IMR-90 (cell line): ENCODE measurements around the gene GP9. TPM values are rescaled to one million over a fixed set of nuclear protein-coding genes. Genes with fewer than 3 reads are reported as not detected.

Source experiments
- ATAC-seq: fragments of 200-7000 bp; cut with Tn5 transposase; 2 replicates; pipeline ENCODE4 v1.9.1; 2020; ENCODE audit warnings: low read depth, mild to moderate bottlenecking, moderate library complexity
- BruUV-seq: library from RNA; stranded (reverse); fragments of 400-500 nt; replicated peaks from 2 replicates; lab custom pipeline; 2021; lab: Mats Ljungman, UMichigan
- CTCF ChIA-PET: fragments of 300-600 bp; formaldehyde crosslinking; extraction: SDS; loops from one replicate; lab custom pipeline; 2021; ENCODE audit warnings: antibody characterized with exemption; lab: Yijun Ruan, JAX
- POLR2A ChIA-PET: fragments of 300-600 bp; sonication (Branson Sonifier 250); formaldehyde crosslinking; loops from one replicate; lab custom pipeline; 2022; ENCODE audit warnings: antibody characterized with exemption; ENCODE audit not compliant: unreplicated experiment; lab: Charles Lee
- DNase-seq: peaks from one replicate; pipeline ENCODE4 v3.0.0; 2013
- H2AFZ ChIP-seq: replicated peaks from 2 replicates; pipeline ENCODE3; 2013; ENCODE audit warnings: low read length, mild to moderate bottlenecking; ENCODE audit not compliant: poor library complexity
- H2AK5ac ChIP-seq: 2 replicates; pipeline ENCODE4 v1.6.1; 2013; ENCODE audit warnings: low read depth, low read length, inconsistent platforms
- H2AK9ac ChIP-seq: replicated peaks from 2 replicates; pipeline ENCODE3; 2013; ENCODE audit warnings: mild to moderate bottlenecking, low read depth, low read length, moderate library complexity; ENCODE audit not compliant: poor library complexity
- H2BK120ac ChIP-seq: 2 replicates; pipeline ENCODE4 v1.6.1; 2013; ENCODE audit warnings: low read depth, low read length, inconsistent platforms
- H2BK15ac ChIP-seq: 3 replicates; pipeline ENCODE4 v1.6.1; 2013; ENCODE audit warnings: low read depth, low read length, inconsistent platforms
- H2BK20ac ChIP-seq: 2 replicates; pipeline ENCODE4 v1.6.1; 2013; ENCODE audit warnings: low read depth, mild to moderate bottlenecking, inconsistent platforms, low read length, moderate library complexity
- H2BK5ac ChIP-seq: 2 replicates; pipeline ENCODE4 v1.6.1; 2013; ENCODE audit warnings: mild to moderate bottlenecking, low read depth, low read length, inconsistent platforms; ENCODE audit not compliant: poor library complexity, severe bottlenecking
- H3K14ac ChIP-seq: replicated peaks from 2 replicates; pipeline ENCODE4 v1.6.1; 2013; ENCODE audit warnings: low read depth, low read length, inconsistent platforms
- H3K18ac ChIP-seq: 2 replicates; pipeline ENCODE4 v1.6.1; 2013; ENCODE audit warnings: low read depth, low read length, control low read depth
- H3K23ac ChIP-seq: 2 replicates; pipeline ENCODE4 v1.6.1; 2013; ENCODE audit warnings: low read depth, low read length, inconsistent platforms
- H3K27ac ChIP-seq: 2 replicates; pipeline ENCODE4 v1.5.1; 2013; ENCODE audit warnings: mild to moderate bottlenecking, control low read depth, low read length; ENCODE audit not compliant: insufficient read depth
- H3K27me3 ChIP-seq: 2 replicates; pipeline ENCODE4 v1.6.1; 2013; ENCODE audit warnings: low read length; ENCODE audit not compliant: control insufficient read depth, insufficient read depth
- H3K36me3 ChIP-seq: 2 replicates; pipeline ENCODE4 v1.6.1; 2013; ENCODE audit warnings: low read length, mixed read lengths; ENCODE audit not compliant: control insufficient read depth, insufficient read depth
- H3K4ac ChIP-seq: 2 replicates; pipeline ENCODE4 v1.6.1; 2013; ENCODE audit warnings: low read depth, low read length, inconsistent platforms
- H3K4me1 ChIP-seq: 2 replicates; pipeline ENCODE4 v1.6.1; 2013; ENCODE audit warnings: low read length, mixed read lengths; ENCODE audit not compliant: control insufficient read depth, insufficient read depth
- H3K4me2 ChIP-seq: 2 replicates; pipeline ENCODE4 v1.6.1; 2013; ENCODE audit warnings: low read depth, mild to moderate bottlenecking, control low read depth, low read length, moderate library complexity
- H3K4me3 ChIP-seq: 2 replicates; pipeline ENCODE4 v1.5.1; 2013; ENCODE audit warnings: low read depth, mild to moderate bottlenecking, control low read depth, low read length, moderate library complexity; ENCODE audit not compliant: insufficient read depth
- H3K56ac ChIP-seq: 2 replicates; pipeline ENCODE4 v1.6.1; 2013; ENCODE audit warnings: low read length, inconsistent platforms; ENCODE audit not compliant: insufficient read depth; ENCODE audit errors: extremely low read depth
- H3K79me1 ChIP-seq, 2 experiments: 2 replicates each; pipeline ENCODE4 v1.6.1; 2013; ENCODE audit warnings: low read length in 2 of 2, inconsistent platforms in 1 of 2, low read depth in 1 of 2
- H3K9ac ChIP-seq: 2 replicates; pipeline ENCODE4 v1.6.1; 2013; ENCODE audit warnings: low read depth, low read length, control low read depth
- H3K9me1 ChIP-seq: 2 replicates; pipeline ENCODE4 v1.6.1; 2013; ENCODE audit warnings: low read length, inconsistent platforms; ENCODE audit not compliant: insufficient read depth
- H3K9me3 ChIP-seq: 2 replicates; pipeline ENCODE4 v1.6.1; 2013; ENCODE audit warnings: low read length; ENCODE audit not compliant: control insufficient read depth, insufficient read depth
- H4K20me1 ChIP-seq: 2 replicates; pipeline ENCODE4 v1.6.1; 2013; ENCODE audit warnings: low read length, inconsistent platforms; ENCODE audit not compliant: insufficient read depth
- H4K5ac ChIP-seq: 2 replicates; pipeline ENCODE4 v1.6.1; 2013; ENCODE audit warnings: mild to moderate bottlenecking, low read depth, low read length, control low read depth
- H4K8ac ChIP-seq, 2 experiments: 2 replicates each; pipeline ENCODE4 v1.6.1; 2013; ENCODE audit warnings: low read depth in 2 of 2, low read length in 2 of 2, control low read depth in 1 of 2, inconsistent platforms in 1 of 2
- H4K91ac ChIP-seq: 2 replicates; pipeline ENCODE4 v1.6.1; 2013; ENCODE audit warnings: low read depth, low read length, inconsistent platforms; ENCODE audit not compliant: insufficient read depth
- CEBPB ChIP-seq: IDR thresholded peaks from 2 replicates; pipeline ENCODE4 v1.6.1; 2012; ENCODE audit warnings: low read depth, low read length, improper control_type of control experiment
- WGBS, 2 experiments: methylation state at CpG; one replicate each; pipeline versions ENCODE4 v1.1.5 to v1.1.7; 2013; ENCODE audit warnings: missing lambda C conversion rate in 2 of 2; ENCODE audit not compliant: insufficient read length in 1 of 2; ENCODE audit errors: extremely low coverage in 2 of 2; 5-methylcytosine and 5-hydroxymethylcytosine counted together
- dilution Hi-C: fragments of 300-500 bp; cut with HindIII; formaldehyde crosslinking; loops from one replicate; pipeline ENCODE4 v1.14.3; 2018; ENCODE audit warnings: low sequenced_read_pairs; ENCODE audit not compliant: unreplicated experiment
- in situ Hi-C: fragments of 300-500 bp; cut with MboI; formaldehyde crosslinking; loops from 3 replicates; pipeline ENCODE4 v1.14.3; 2019; ENCODE audit warnings: low sequenced_read_pairs, inconsistent platforms, mixed read lengths
- intact Hi-C: fragments of 100-400 bp; cut with micrococcal nuclease; formaldehyde crosslinking; loops from 2 replicates; pipeline ENCODE4 v1.10.0; 2022
- polyA plus RNA-seq, 3 experiments: library from polyadenylated mRNA; depleted of rRNA; stranded (reverse); fragments of >200 nt; gene quantifications; 2 replicates each; pipeline ENCODE4 v1.2.3, GENCODE V29; 2012; ENCODE audit warnings: low replicate concordance in 1 of 3
- total RNA-seq: library from RNA; depleted of rRNA; stranded (reverse); fragments of >200 nt; gene quantifications from 2 replicates; pipeline ENCODE4 v1.2.3, GENCODE V29; 2012
- TF ChIP-seq, protein P1 (sequence below): fragments of 150-350 bp; IDR thresholded peaks from 2 replicates; pipeline ENCODE4 v1.6.1; 2017; ENCODE audit warnings: mild to moderate bottlenecking, antibody characterized with exemption, low read length, low read depth

The GP9 gene
- total and polyA plus RNA-seq, 2 of the 4 experiments (the other 2 are of a cell fraction): not detected

DNA sequence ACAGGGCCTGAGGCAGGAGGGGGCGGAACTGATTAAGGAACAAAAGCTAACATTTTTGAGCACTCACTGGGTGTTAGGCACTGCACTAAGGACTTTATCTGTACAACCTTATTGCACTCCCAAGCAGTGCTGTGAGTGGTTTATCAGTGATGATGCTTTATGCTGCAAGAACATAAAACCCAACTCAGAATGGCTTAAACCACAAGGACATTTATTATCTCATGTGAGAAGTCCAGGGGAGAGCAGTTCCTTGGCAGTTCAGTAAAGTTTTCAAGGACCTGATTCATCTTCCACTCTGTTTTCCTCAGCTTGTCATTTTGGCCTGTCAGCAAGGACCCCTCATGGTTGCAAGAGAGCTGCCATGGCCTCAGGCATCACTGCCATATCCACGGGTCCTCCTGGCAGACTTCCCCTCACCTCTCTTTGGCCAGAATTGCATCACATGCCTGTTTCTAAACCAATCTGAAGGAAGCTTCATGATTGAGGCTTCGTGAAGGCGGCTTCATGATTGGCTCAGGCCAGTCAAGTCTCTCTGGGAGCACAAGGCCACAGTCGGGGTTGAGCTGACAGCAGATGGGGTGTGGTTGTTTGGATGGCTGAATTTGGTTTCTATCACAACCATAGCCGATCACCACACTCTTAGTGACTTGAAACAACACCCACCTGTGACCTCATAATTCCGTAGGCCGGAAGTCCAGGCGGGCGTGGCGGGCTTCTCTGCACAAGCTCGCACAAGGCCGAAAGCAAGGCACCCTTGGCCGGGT, 43.7 kb upstream of the GP9 start:
- no peak overlapping the region for H2BK15ac ChIP-seq
- no peaks in the 10 kb centered on the region for H4K20me1 ChIP-seq
- H2AK9ac ChIP-seq: no peak overlapping the region
- H3K4me3 ChIP-seq: no peak overlapping the region
- intact Hi-C loops: no loop called here
- no peak overlapping the region for H3K56ac ChIP-seq
- H4K91ac ChIP-seq: no peak overlapping the region
- peak overlapping the region; percentile 20; the same call in 1 of the 2 replicates for H2AK5ac ChIP-seq
- H3K27ac ChIP-seq: no peak overlapping the region
- dilution Hi-C loops: no loop called here
- peak overlapping the region; percentile 10 for H3K4ac ChIP-seq
- no peak overlapping the region for H4K5ac ChIP-seq
- H3K4me1 ChIP-seq: peaks cover 20% of the 10 kb centered on the region
- ATAC-seq (no peak), DNase-seq (peak; percentile 37)
- H2BK120ac ChIP-seq: peak overlapping the region; percentile 26; the same call in 1 of the 2 replicates
- peak overlapping the region; percentile 21 for H2AFZ ChIP-seq
- no peak overlapping the region for H2BK20ac ChIP-seq
- H3K4me2 ChIP-seq: no peak overlapping the region
- H3K79me1 ChIP-seq: no peaks in the 10 kb centered on the region
- H3K9ac ChIP-seq: no peak overlapping the region
- in situ Hi-C loops: no loop called here
- no peak overlapping the region for H2BK5ac ChIP-seq
- ChIA-PET POLR2A (interaction anchor here (1.3 kb wide), 1 partner anchor 11 kb away, joined by 6 read pairs; no protein-coding TSS in a partner anchor), CTCF (interaction anchor here (0.6 to 1.7 kb wide), 2 partner anchors 13 to 47 kb away, joined by 6 to 9 read pairs; no protein-coding TSS in a partner anchor)
- H3K9me3 ChIP-seq: no peaks in the 10 kb centered on the region
- H3K9me1 ChIP-seq: peaks cover 11% of the 10 kb centered on the region
- no peaks in the 10 kb centered on the region for H3K36me3 ChIP-seq
- H3K18ac ChIP-seq: no peak overlapping the region
- peaks cover 7% of the 10 kb centered on the region; the same call in 1 of the 2 replicates for H3K27me3 ChIP-seq
- 30% methylated on average over 2 of the region's 14 CpGs; no CpG with 5 or more reads in 1 of the 2 experiments for WGBS, 2 experiments
- BruUV-seq: no TSS peak
- H3K14ac ChIP-seq: no peak overlapping the region; the same call in 1 of the 2 replicates
- TF ChIP-seq, protein P1, sequence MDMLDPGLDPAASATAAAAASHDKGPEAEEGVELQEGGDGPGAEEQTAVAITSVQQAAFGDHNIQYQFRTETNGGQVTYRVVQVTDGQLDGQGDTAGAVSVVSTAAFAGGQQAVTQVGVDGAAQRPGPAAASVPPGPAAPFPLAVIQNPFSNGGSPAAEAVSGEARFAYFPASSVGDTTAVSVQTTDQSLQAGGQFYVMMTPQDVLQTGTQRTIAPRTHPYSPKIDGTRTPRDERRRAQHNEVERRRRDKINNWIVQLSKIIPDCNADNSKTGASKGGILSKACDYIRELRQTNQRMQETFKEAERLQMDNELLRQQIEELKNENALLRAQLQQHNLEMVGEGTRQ: peak; percentile 5; the same call in 1 of the 2 replicates
- no peak for TF ChIP-seq CEBPB
- H3K23ac ChIP-seq: no peak overlapping the region
- H4K8ac ChIP-seq: no peak overlapping the region
